Transverse colon (tissue), 4 donors: ENCODE results near the gene INSL3.

Experiments used
- CTCF ChIP-seq, 5 experiments: fragments of 200-600 bp in 3 of 5; fragments of 450-650 bp in 2 of 5; sonication (generic) in 3 of 5; IDR thresholded peaks; 1 replicate in 2 of 5; 2 replicates in 3 of 5; pipeline ENCODE4 v1.5.1; 2016 to 2017; ENCODE audit warnings: antibody characterized with exemption in 5 of 5, inconsistent platforms in 3 of 5, mild to moderate bottlenecking in 2 of 5, moderate library complexity in 1 of 5
- EP300 ChIP-seq: sonication (generic); formaldehyde crosslinking; IDR thresholded peaks from one replicate; pipeline ENCODE4 v1.6.1; 2017; ENCODE audit warnings: antibody characterized with exemption, low read depth
- POLR2A ChIP-seq: fragments of 450-650 bp; IDR thresholded peaks from one replicate; pipeline ENCODE4 v1.6.1; 2016; ENCODE audit warnings: antibody characterized with exemption, mild to moderate bottlenecking, moderate library complexity
- POLR2AphosphoS5 ChIP-seq, 3 donors: sonication (generic); formaldehyde crosslinking; IDR thresholded peaks; one replicate each; pipeline ENCODE4 v1.6.1; 2016; ENCODE audit warnings: antibody characterized with exemption in 3 of 3

- TF ChIP-seq POLR2A (no peak), CTCF (IDR thresholded peaks at IDR 0.05) (no peak), EP300 (no peak), POLR2AphosphoS5 (IDR thresholded peaks at IDR 0.05) (no peak)
Measured at GRCh38 chr19:17831419-17831888, 10.1 kb upstream of the INSL3 start.
